Epithelial cell of proximal tubule (primary cell): ENCODE results near the gene CCR3. TPM values are rescaled to one million over a fixed set of nuclear protein-coding genes. Genes with fewer than 3 reads are reported as not detected.

Experiments
- DNase-seq: peaks from one replicate; pipeline ENCODE4 v3.0.0-alpha.2; 2011; ENCODE audit warnings: low read depth
- H3K4me3 ChIP-seq: 2 replicates; pipeline ENCODE4 v1.5.1; 2011; ENCODE audit warnings: low read depth, mild to moderate bottlenecking, low read length
- CTCF ChIP-seq: conservative IDR thresholded peaks from 2 replicates; pipeline ENCODE4 v1.5.1; 2012; ENCODE audit warnings: low read depth, mild to moderate bottlenecking, low read length
- total RNA-seq: library from RNA; depleted of rRNA; stranded (reverse); fragments of >200 nt; gene quantifications from 2 replicates; pipeline ENCODE4 v1.2.3, GENCODE V29; 2015

CCR3 gene
- total RNA-seq, 1 donor from 2014 or later = not detected

GRCh38 chr3:46293991-46294833 lies 52.0 kb downstream of the CCR3 start:
- H3K4me3 ChIP-seq = no peak overlapping the region
- TF ChIP-seq CTCF = no peak
- no peak for DNase-seq

- no peak for DNase-seq
- H3K4me3 ChIP-seq = no peak overlapping the region
- no peak for TF ChIP-seq CTCF
Observed at GRCh38 chr3:46296826-46297225, 54.6 kb downstream of the CCR3 start.

GRCh38 chr3:46297658-46298423 lies 55.6 kb downstream of the CCR3 start:
- no peak overlapping the region for H3K4me3 ChIP-seq
- DNase-seq = no peak

GRCh38 chr3:46298871-46299607 lies 56.8 kb downstream of the CCR3 start:
- no peak for TF ChIP-seq CTCF
- H3K4me3 ChIP-seq = no peak overlapping the region
- DNase-seq = no peak

More at GRCh38 chr3:46297658-46298423, 55.6 kb downstream of the CCR3 start:
- TF ChIP-seq CTCF = no peak

- DNase-seq = no peak
- H3K4me3 ChIP-seq = no peak overlapping the region
- TF ChIP-seq CTCF = no peak
Observed at GRCh38 chr3:46299608-46300460, 57.6 kb downstream of the CCR3 start.

- H3K4me3 ChIP-seq = no peak overlapping the region
- no peak for DNase-seq
- no peak for TF ChIP-seq CTCF
Observed at GRCh38 chr3:46300461-46300789, 58.2 kb downstream of the CCR3 start.
